Large intestine (tissue), 3 donors: ENCODE results near the gene TSC22D4. TPM values are rescaled to one million over a fixed set of nuclear protein-coding genes. Genes with fewer than 3 reads are reported as not detected.
A peak's percentile ranks its signal among the peaks of the same experiment; 100 is the strongest.

Experiments used
- DNase-seq, 2 donors: peaks; one replicate each; pipeline versions ENCODE4 v3.0.0 to v3.0.0-alpha.2; 2013
- H3K27ac ChIP-seq: one replicate; pipeline ENCODE4 v1.5.1; 2013; ENCODE audit warnings: low read length
- H3K27me3 ChIP-seq: 2 replicates; pipeline ENCODE4 v1.6.1; 2013; ENCODE audit warnings: low read length; ENCODE audit not compliant: control insufficient read depth, insufficient read depth
- H3K36me3 ChIP-seq: 2 replicates; pipeline ENCODE4 v1.6.1; 2013; ENCODE audit warnings: low read length; ENCODE audit not compliant: control insufficient read depth, insufficient read depth
- H3K4me1 ChIP-seq: one replicate; pipeline ENCODE4 v1.6.1; 2013; ENCODE audit warnings: low read length; ENCODE audit not compliant: control insufficient read depth, insufficient read depth
- H3K4me3 ChIP-seq: one replicate; pipeline ENCODE4 v1.5.1; 2013; ENCODE audit warnings: low read length
- H3K9me3 ChIP-seq: one replicate; pipeline ENCODE4 v1.6.1; 2013; ENCODE audit warnings: mild to moderate bottlenecking, low read depth, low read length, moderate library complexity; ENCODE audit not compliant: control insufficient read depth
- WGBS: methylation state at CpG from one replicate; pipeline ENCODE4 v1.1.5; 2013; ENCODE audit warnings: low lambda C conversion rate; ENCODE audit not compliant: insufficient coverage; 5-methylcytosine and 5-hydroxymethylcytosine counted together
- polyA plus RNA-seq: library from polyadenylated mRNA; unstranded; fragments of 120-200 nt; gene quantifications from one replicate; pipeline ENCODE4 v1.2.1, GENCODE V29; 2013

TSC22D4 gene
- polyA plus RNA-seq, 1 donor: 56.8 TPM

- Histone ChIP-seq H3K36me3 (peaks cover 19% of the 10 kb centered on the region), H3K4me3 (peak within 1 kb of the TSS; percentile 76), H3K27me3 (no peaks in the 10 kb centered on the region), H3K4me1 (peaks cover 19% of the 10 kb centered on the region), H3K9me3 (peaks cover 5% of the 10 kb centered on the region), H3K27ac (peak within 1 kb of the TSS; percentile 99)
- 0% methylated on average over 2 of the region's 66 CpGs for WGBS
- DNase-seq: peak; percentile 99
Measured at GRCh38 chr7:100428199-100428966, 50.6 kb downstream of the TSC22D4 start, which contains the start of gene ZCWPW1. Gene ZCWPW1, minus strand, starts transcription at chr7:100428703. Its CDS starts 8,054 bp downstream, at chr7:100420649.

GRCh38 chr7:100427762-100428198, 51.2 kb downstream of the TSC22D4 start:
- Histone ChIP-seq H3K9me3 (peaks cover 5% of the 10 kb centered on the region), H3K4me3 (peak overlapping the region; percentile 76), H3K36me3 (peaks cover 13% of the 10 kb centered on the region), H3K27ac (peak overlapping the region; percentile 99), H3K4me1 (peaks cover 19% of the 10 kb centered on the region), H3K27me3 (no peaks in the 10 kb centered on the region)
- no CpG with 5 or more reads among the region's 16 CpGs for WGBS
- DNase-seq: no peak

GRCh38 chr7:100426516-100426915, 52.5 kb downstream of the TSC22D4 start:
- Histone ChIP-seq H3K4me3 (no peak overlapping the region), H3K4me1 (peaks cover 14% of the 10 kb centered on the region), H3K27ac (no peak overlapping the region), H3K27me3 (no peaks in the 10 kb centered on the region), H3K36me3 (peaks cover under 1% of the 10 kb centered on the region), H3K9me3 (peaks cover 5% of the 10 kb centered on the region)
- DNase-seq: no peak

- no peak overlapping the region for H3K27ac ChIP-seq
- H3K9me3 ChIP-seq: peaks cover 5% of the 10 kb centered on the region
- no peak for DNase-seq
- no peak overlapping the region for H3K4me3 ChIP-seq
- no peaks in the 10 kb centered on the region for H3K36me3 ChIP-seq
- no peaks in the 10 kb centered on the region for H3K27me3 ChIP-seq
- WGBS: 82% methylated on average over 1 of the region's 1 CpG
- peaks cover 4% of the 10 kb centered on the region for H3K4me1 ChIP-seq
Measured at GRCh38 chr7:100425347-100425746, 53.7 kb downstream of the TSC22D4 start.

GRCh38 chr7:100423315-100423714, 55.7 kb downstream of the TSC22D4 start:
- H3K36me3 ChIP-seq: no peaks in the 10 kb centered on the region
- H3K4me3 ChIP-seq: no peak overlapping the region
- 94% methylated on average over 3 of the region's 6 CpGs for WGBS
- H3K9me3 ChIP-seq: peaks cover 5% of the 10 kb centered on the region
- H3K27me3 ChIP-seq: no peaks in the 10 kb centered on the region
- no peak overlapping the region for H3K27ac ChIP-seq
- DNase-seq: no peak
- H3K4me1 ChIP-seq: peaks cover 4% of the 10 kb centered on the region

GRCh38 chr7:100419660-100420226, 59.3 kb downstream of the TSC22D4 start:
- WGBS: no CpG with 5 or more reads among the region's 1 CpG
- Histone ChIP-seq H3K27ac (no peak overlapping the region), H3K9me3 (no peaks in the 10 kb centered on the region), H3K36me3 (no peaks in the 10 kb centered on the region), H3K4me3 (no peak overlapping the region), H3K4me1 (no peaks in the 10 kb centered on the region), H3K27me3 (no peaks in the 10 kb centered on the region)
- no peak for DNase-seq

- H3K36me3 ChIP-seq: no peaks in the 10 kb centered on the region
- no peaks in the 10 kb centered on the region for H3K9me3 ChIP-seq
- no peak overlapping the region for H3K4me3 ChIP-seq
- H3K27ac ChIP-seq: no peak overlapping the region
- H3K27me3 ChIP-seq: no peaks in the 10 kb centered on the region
- no peaks in the 10 kb centered on the region for H3K4me1 ChIP-seq
- no peak for DNase-seq
- no CpG with 5 or more reads among the region's 1 CpG for WGBS
Measured at GRCh38 chr7:100418930-100419659, 59.9 kb downstream of the TSC22D4 start.

Other genes with a start within 250 kb of the TSC22D4 start
- gene SPDYE3, start 171.5 kb downstream of the TSC22D4 start, polyA plus RNA-seq: 3.5 TPM
- 64.8 TPM for gene PILRB, start 121.1 kb downstream of the TSC22D4 start, polyA plus RNA-seq
- 5.8 TPM for gene PILRA, start 105.7 kb downstream of the TSC22D4 start, polyA plus RNA-seq
- gene ZCWPW1, start 50.5 kb downstream of the TSC22D4 start, polyA plus RNA-seq: 4.8 TPM
- 37.6 TPM for gene MEPCE, start 49.4 kb downstream of the TSC22D4 start, polyA plus RNA-seq
- 29.7 TPM for gene PPP1R35, start 42.7 kb downstream of the TSC22D4 start, polyA plus RNA-seq
- gene SPACDR, start 15.0 kb downstream of the TSC22D4 start, polyA plus RNA-seq: 1.4 TPM
- gene NYAP1, start 4.7 kb upstream of the TSC22D4 start, polyA plus RNA-seq: 3.5 TPM
- gene AGFG2, start 60.0 kb upstream of the TSC22D4 start, polyA plus RNA-seq: 18.6 TPM
- gene SAP25, start 94.7 kb upstream of the TSC22D4 start, polyA plus RNA-seq: 7.9 TPM
- 40.0 TPM for gene LRCH4, start 106.9 kb upstream of the TSC22D4 start, polyA plus RNA-seq
- 0.88 TPM for gene FBXO24, start 107.1 kb upstream of the TSC22D4 start, polyA plus RNA-seq
- gene PCOLCE, start 123.1 kb upstream of the TSC22D4 start, polyA plus RNA-seq: 51.4 TPM
- gene MOSPD3, start 133.3 kb upstream of the TSC22D4 start, polyA plus RNA-seq: 13.7 TPM
- gene TFR2, start 162.3 kb upstream of the TSC22D4 start, polyA plus RNA-seq: 2.7 TPM
- 2.9 TPM for gene ACTL6B, start 177.2 kb upstream of the TSC22D4 start, polyA plus RNA-seq
- gene GNB2, start 194.5 kb upstream of the TSC22D4 start, polyA plus RNA-seq: 193 TPM
- gene GIGYF1, start 215.0 kb upstream of the TSC22D4 start, polyA plus RNA-seq: 47.6 TPM
- 28.7 TPM for gene POP7, start 226.9 kb upstream of the TSC22D4 start, polyA plus RNA-seq
- 0.19 TPM for gene EPO, start 241.3 kb upstream of the TSC22D4 start, polyA plus RNA-seq